HG03064 (cell line): ENCODE measurements around the gene TXNDC15.
A peak's percentile ranks its signal among the peaks of the same experiment; 100 is the strongest.
"Not testable (repeated sequence)": the region's sequence is repeated elsewhere in the genome, so short reads cannot be mapped to it uniquely, and the experiment has no call there.

ENCODE experiments used
- ATAC-seq: cut with Tn5 transposase; IDR thresholded peaks from one replicate; pipeline ENCODE4 v1.9.1; 2021; ENCODE audit warnings: low read depth; ENCODE audit not compliant: unreplicated experiment

Gene TXNDC15, protein sequence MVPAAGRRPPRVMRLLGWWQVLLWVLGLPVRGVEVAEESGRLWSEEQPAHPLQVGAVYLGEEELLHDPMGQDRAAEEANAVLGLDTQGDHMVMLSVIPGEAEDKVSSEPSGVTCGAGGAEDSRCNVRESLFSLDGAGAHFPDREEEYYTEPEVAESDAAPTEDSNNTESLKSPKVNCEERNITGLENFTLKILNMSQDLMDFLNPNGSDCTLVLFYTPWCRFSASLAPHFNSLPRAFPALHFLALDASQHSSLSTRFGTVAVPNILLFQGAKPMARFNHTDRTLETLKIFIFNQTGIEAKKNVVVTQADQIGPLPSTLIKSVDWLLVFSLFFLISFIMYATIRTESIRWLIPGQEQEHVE

DNA sequence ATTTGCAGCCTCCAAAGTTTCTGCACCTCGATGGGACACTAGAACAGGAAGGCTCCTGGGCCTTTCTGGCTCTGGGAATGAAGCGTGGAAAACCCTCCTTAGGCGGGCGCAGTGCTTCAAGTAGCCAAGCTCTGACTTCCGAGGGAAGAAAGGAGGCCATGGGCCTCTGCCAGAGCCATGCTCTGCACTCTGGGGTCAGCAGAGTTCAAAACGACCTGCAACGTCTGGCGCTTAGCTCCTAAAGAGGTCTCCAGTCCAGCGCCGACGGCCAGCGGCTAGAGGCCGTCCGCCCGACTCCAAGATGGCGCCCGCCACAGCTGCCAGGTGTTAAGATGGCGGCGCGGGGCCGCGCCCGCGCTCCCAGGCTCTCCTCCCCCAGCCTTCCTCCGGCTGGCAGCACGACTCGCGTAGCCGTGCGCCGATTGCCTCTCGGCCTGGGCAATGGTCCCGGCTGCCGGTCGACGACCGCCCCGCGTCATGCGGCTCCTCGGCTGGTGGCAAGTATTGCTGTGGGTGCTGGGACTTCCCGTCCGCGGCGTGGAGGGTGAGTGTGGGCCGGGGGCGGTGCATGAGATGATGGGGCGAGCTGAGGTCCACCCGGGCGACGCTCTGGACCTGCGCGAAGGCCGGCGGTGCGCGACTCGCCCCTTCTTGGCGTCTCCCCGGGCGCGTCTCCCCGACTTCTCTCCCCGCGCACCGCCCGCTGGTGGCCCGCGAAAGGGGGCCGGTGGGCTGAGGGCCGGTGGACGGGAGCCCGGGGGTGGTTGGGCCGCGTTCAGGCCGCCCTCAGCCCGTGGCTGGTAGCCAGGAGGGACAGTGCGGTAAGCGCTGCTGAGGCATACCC lies at the start of gene TXNDC15:
TSS of gene TXNDC15 (plus strand) at position 385 of the 844 bp plus-strand sequence. CDS start at position 442, 57 bp downstream.
- ATAC-seq = peak; percentile 73

DNA sequence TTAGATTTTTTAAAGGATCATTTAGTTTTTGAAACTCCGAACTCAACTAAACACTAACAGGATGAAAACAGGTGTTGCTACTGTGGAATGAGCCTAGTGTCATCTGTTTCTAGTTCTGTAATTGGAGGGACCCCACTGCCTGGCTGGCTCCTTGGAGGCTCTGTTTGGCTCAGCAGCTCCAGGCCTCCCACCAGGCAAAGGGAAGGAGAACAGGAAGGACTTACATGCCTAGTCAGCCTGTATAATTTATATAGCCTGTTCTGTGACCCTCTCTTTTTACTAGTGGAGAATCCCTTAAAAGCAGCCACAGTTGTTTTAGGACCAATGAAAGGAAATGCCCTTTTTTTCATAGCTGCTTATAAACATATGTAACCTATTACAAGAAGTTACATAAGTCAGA lies 49.5 kb upstream of the TXNDC15 start:
- ATAC-seq = no peak

DNA sequence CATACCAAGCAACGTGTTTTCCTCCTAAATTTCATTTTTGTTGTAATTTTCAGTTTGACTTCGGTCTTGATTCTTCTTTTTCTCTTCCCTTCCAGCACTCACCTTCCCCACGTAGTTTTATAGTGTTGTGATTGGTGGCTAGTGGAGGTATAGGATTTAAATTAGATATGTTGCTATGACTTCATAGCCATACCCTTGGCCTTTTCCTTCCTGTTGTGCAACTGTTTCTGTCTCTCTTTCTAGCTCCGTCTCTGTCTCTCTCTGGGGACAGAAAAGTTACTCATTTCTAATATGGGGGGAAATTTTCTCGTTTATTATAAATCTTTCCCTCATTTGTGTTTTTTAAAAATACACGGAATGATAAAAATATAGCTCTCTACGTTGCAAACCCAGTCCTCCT lies 49.0 kb upstream of the TXNDC15 start:
- ATAC-seq = no peak

DNA sequence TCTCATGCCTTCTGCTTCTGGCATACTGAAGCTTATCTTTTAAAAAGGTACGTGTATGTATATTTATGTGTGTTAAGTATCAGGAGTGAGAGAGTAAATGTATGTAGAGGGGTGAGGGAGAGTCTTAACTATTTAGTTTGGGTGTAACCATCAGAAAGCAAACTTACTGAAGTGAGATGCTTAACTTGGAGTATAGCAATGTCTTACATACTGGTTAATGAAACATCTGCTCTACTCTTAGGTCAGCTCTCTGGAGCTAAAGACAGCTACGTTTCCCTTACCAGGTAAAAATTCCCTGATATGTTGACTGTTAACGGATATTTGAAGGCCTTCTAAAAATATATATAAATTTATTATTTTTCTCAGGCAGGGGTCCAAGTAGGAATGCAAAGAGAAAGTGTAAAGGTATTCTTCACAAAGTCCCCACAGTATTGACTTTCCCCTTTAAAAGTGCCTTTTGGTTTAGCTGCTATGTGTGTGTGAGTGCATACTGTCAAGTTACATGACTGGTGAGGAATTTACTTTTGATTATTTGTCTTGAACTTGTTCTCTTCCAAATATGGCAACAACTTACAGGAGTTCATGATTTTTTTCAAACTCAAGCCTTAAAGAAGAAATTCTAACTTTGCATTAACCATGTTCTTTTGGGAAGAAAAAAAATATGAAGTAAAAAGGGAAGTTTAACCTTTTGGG lies 40.7 kb upstream of the TXNDC15 start:
- no peak for ATAC-seq

DNA sequence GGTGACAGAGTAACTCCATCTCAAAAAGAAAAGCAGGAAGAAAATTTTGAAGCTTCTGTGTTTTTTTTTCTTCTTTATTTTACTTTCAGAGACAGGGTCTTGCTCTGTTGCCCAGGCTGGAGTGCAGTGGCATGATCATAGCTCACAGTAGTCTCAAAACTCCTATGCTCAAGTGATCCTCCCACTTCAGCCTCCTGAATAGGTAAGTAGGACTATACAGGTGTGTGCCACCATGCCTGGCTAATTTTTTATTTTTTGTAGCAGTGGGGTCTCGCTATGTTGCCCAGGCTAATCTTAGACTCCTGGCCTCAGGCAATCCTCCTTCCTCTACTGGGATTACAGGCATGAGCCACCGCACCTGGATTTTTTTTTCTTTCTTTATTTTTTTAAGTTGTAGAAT lies 38.5 kb upstream of the TXNDC15 start:
- no peak for ATAC-seq

DNA sequence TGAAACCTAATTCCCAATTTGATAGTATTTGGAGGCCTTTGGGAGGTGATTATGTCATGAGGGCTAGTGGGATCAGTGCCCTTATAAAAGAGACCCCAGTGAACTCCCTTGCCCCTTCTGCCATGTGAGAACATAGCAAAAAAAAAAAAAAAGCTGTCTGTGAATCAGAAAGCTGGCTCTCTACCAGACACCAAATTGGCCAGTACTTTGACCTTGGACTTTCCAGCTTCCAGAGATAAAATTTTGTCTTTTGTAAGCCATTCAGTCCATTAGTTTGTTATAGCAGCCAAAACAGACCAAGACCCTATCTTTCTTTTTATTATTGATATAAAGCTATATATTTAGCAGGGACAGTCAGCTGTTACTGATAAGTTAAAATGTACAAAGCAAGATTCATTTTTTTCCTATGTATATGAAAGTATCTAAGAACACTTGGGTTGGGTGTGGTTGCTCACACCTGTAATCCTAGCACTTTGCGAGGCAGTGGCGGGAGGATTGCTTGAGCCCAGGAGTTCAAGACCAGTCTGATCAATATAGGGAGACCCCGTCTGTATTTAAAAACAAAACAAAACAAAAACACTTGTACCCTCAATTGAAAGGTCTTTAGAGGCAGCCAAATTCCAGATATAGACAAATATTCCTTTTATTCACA lies 36.5 kb upstream of the TXNDC15 start:
- no peak for ATAC-seq

DNA sequence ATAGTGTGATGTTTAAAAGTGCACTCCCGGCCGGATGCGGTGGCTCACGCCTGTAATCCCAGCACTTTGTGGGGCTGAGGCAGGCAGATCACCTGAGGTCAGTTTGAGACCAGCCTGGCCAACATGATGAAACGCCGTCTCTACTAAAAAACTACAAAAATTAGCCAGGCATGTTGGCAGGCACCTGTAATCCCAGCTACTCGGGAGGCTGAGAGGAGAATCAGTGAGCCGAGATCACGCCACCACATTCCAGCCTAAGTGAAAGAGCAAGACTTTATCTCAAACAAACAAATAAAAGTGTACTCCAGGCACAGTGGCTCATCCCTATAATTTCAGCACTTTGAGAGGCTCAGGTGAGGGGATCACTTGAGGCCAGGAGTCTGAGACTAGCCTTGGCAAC lies 35.8 kb upstream of the TXNDC15 start:
- ATAC-seq = not testable (repeated sequence)

DNA sequence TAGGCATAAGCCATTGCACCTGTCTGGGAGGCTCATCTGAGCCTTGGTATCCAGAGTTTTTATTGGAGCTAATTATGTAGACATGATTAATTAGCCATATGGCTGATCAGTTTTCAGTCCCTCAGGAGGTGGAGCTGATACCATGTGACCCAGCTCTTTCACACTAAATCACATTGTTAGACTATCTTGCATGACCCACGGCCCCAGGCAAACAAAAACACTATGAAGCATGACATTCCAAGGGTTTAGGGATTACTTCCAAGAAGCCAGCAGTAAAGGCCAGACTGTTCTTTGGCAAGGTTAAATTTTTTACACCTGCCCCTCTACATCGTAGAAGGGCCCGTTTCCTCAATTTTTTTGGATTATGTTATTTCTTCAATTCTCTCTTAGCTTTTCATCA lies 33.4 kb upstream of the TXNDC15 start:
- ATAC-seq = no peak

DNA sequence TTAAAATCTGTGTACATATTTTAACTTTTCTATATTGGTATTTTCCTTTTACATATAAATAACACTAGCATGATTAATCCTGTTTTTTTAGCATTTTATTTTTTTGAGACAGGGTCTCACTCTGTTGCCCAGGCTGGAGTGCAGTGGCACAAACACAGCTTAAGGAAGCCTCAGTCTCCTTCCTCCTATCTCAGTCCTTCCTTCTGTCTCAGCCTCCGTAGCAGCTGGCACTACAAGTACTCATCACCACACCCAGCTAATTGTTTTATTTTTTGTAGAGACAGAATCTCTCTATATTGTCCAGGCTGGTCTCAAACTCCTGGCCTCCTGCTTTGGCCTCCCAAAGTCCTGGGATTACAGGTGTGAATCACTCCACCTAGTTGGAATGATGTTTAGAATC lies 29.9 kb upstream of the TXNDC15 start:
- no peak for ATAC-seq

DNA sequence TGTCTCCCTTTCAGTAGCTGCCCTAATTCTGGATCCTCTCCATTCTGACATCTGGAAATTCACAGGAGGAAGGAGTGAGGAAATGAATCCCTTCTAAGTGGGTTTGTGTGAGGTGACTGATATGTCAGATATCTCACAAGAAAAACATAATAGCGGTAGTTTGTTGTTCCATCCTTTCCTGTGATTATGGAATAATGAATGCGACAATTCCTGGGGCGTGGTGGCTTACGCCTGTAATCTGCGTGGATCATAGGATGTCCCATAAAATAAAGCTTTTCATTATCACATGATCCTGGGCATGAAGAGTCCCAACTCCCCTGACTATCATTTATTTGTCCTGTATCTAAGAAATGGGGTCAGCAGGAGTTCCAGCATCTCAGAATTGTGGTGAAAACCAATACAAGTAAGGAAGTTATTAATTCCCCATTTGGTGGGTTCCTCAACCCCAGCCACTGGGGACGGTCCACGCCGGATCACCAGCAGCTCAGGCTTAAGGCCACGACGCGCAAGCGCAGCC lies 28.8 kb upstream of the TXNDC15 start:
- ATAC-seq = no peak

DNA sequence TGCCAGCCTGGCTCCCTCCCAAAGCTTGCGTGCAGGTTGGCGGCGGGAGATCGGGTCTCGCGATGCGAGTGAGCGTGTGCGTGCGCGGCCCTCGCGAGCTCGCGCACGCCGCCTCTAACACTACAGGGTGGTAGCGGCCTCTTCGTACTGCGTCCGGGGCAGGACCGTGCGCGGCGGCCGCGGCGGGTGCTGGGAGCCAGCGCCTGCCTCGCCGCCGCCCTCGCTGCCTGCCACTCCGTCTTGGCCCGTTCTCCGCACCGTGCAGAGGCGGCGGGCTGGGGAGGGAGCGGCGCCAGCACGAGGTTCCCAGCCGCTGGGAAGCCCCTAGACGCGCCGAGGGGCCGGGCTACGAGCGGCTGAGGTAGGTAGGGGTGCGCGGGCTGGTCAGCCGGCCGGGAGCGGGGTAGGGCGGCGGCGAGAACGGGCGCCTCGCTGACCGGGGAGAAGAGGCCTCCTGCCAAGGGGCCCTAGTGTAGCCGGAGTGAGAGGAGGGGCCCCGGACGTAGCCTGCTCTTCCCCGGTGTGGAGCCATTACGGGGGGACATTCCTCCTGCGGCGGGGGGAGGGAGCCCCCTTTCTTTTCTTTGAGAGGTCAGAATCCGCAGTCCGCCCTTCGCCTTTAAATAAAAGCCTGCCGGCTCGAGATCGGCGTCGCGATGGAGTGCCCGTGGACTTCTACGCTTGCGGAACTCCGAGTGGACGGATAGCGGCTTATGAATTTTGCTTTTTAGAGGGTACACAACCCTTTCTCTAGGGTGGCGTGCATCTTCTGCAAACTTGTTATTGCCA lies 28.1 kb upstream of the TXNDC15 start, which contains the start of gene C5orf24:
TSS of gene C5orf24 (plus strand) at position 117 of the 789 bp plus-strand sequence. CDS start 8,933 bp downstream, outside the sequence.
- peak; percentile 92 for ATAC-seq

DNA sequence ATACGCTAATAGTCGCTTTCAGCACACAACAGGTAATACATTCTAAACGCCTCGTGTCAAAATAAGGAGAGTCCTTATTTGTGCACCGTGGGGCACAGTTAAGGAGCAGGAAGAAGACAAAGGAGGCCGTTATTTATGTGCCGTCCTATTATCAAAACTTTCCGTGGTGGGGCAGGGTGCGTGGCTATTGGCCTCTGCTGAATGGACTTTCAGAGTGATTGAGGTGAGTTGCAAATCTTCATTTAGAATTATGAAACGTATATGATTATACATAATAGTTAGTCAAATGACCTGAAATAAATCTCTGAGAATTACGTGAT lies 27.6 kb upstream of the TXNDC15 start:
- peak; percentile 7 for ATAC-seq

DNA sequence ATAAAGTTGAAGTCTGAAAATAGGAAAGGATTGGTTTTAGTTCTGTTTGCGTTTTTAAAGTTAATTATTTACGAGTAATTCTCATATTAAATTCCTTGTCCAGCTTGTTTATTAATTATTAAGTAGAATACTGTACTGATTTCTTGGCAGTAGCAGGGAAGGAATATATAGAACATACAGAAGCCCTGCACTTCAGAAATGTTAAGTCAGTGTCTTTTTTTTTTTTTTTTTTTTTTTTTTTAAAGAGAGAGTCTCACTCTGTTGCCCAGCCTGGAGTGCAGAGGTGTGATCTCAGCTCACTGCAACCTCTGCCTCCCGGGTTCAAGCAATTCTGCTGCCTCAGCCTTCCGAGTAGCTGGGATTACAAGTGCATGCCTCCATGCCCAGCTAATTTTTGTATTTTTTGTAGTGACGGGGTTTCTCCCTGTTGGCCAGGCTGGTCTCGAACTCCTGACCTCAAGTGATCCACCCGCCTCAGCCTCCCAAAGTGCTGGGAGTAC lies 24.7 kb upstream of the TXNDC15 start:
- not testable (repeated sequence) for ATAC-seq

DNA sequence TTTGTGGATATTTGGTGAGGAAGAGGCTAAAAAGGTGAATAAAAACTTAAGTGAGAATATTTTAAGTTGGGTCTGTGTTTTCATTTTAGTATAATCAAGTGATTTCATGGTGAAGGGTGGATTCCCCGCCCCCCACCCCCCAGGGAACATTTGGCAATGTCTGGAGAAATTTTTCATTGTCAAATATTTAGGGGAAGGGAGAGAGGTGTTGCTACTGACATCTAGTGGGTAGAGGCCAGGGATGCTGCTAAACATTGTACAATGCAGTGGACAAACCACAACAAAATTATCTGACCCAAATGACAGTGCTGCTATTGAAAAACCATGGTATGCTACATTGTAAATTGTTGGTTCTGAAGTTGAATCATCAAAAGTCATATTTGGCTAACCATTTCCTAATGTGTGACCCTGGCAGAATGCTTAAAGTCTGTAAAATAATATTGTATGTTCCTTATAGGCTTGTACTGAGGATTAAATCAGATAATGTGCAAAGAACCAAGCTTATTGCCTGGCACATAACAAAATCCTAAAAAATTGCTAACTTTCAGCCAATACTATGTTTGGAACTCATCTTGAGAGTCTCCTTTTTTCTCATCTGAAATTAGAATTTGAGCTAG lies 22.8 kb upstream of the TXNDC15 start:
- no peak for ATAC-seq

DNA sequence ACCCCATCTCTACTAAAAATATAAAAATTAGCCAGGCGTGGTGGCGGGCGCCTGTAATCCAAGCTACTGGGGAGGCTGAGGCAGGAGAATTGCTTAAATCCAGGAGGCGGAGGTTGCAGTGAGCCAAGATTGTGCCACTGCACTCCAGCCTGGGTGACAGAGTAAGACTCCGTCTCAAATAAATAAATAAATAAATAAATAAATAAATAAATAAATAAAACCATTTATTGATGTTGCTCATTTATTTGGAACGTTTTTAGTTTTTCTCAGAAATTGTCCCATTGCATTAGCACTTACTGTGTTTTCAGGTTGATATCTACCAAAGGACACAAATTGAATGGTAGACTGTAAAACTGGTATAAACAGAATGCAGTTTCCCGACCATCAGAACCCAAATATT lies 17.7 kb upstream of the TXNDC15 start:
- ATAC-seq = not testable (repeated sequence)

DNA sequence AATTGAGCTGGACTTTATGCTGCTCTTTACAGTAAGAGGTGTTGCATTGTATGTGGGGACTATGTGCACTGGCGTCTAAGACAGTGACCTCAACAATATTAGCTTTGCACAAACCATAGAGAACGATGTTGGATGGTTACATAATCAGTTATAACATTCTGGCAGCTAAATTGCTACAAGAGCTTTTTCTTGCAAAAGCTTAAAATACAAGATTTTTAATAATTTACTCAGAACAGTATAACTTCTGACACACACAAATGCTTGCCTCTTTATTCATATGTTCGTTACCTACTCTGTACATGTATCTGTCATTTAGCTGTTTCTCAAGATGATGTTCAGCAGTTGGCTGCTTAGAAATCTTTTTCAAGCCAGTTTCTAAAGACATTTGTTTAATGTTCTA lies 16.8 kb upstream of the TXNDC15 start:
- ATAC-seq = no peak

DNA sequence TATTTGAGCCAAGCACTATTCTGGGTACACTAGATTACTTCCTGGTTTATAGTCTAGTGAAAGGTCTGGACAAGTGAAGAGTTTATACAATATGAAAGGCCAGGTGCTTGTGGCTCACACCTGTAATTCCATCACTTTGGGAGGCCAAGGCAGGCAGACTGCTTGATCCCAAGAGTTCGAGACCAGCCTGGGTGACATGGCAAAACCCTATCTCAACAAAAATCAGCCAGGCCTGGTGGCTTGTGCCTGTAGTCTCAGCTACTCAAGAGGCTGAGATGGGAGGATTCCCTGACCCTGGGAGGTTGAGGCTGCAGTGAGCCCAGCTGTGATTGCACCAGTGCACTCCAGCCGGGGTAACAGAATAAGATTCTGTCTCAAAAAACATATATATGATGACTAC lies 9.5 kb upstream of the TXNDC15 start:
- no peak for ATAC-seq

DNA sequence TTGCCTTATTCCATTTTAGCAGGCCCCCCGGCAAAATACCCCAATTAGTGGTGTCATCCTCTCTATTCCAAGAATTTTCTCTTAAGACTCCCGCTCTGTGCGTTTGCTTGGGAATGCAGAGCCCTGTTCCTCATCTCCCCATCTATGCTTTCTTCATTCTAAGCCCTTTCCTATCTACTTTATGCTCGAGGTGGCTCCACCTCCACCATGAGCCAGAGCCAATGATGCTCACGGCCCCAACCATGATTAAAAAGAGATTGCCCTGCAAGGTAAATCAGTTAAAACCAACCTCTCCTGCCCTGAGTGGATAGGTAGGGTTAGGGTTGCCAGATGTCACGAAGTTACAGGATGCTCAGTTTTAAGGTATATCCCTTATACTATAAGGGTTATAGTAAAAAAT lies 677 bp upstream of the TXNDC15 start:
- ATAC-seq = no peak
